Right atrium auricular region (tissue), 2 donors: ENCODE data around the gene ATXN7L2. TPM values are rescaled to one million over a fixed set of nuclear protein-coding genes. Genes with fewer than 3 reads are reported as not detected.

Source experiments
- DNase-seq: peaks from one replicate; pipeline ENCODE4 v3.0.0-alpha.2; 2019; ENCODE audit warnings: low spot score
- H3K27ac ChIP-seq, 2 donors: fragments of 200-600 bp; sonication (generic); 1 replicate in 1 of 2; 2 replicates in 1 of 2; pipeline ENCODE4 v1.5.1; 2016 to 2019
- H3K27me3 ChIP-seq, 2 donors: fragments of 200-600 bp; sonication (generic); one replicate each; pipeline versions ENCODE4 v1.5.1 to v1.6.0; 2017 to 2019
- H3K36me3 ChIP-seq: fragments of 200-600 bp; sonication (generic); one replicate; pipeline ENCODE4 v1.5.1; 2016
- H3K4me1 ChIP-seq, 2 donors: fragments of 200-600 bp; sonication (generic); one replicate each; pipeline versions ENCODE4 v1.5.1 to v1.6.0; 2017 to 2019
- H3K4me3 ChIP-seq, 2 donors: fragments of 200-600 bp; sonication (generic); 1 replicate in 1 of 2; 2 replicates in 1 of 2; pipeline ENCODE4 v1.5.1; 2017 to 2019; ENCODE audit warnings: mild to moderate bottlenecking in 1 of 2, moderate library complexity in 1 of 2
- H3K9me3 ChIP-seq, 2 donors: fragments of 200-600 bp; sonication (generic); one replicate each; pipeline ENCODE4 v1.5.1; 2019
- CTCF ChIP-seq, 2 donors: fragments of 200-600 bp; sonication (generic); IDR thresholded peaks; one replicate each; pipeline ENCODE4 v1.5.1; 2019; ENCODE audit warnings: antibody characterized with exemption in 2 of 2
- total RNA-seq, 2 donors: library from RNA; depleted of rRNA; stranded (reverse); fragments of >200 nt; gene quantifications; one replicate each; pipeline ENCODE4 v1.1.0, GENCODE V29; 2016

ATXN7L2 gene
- total RNA-seq, 2 donors from 2014 or later, result 2.4 to 3.5 TPM

GRCh38 chr1:109493227-109493626 is 9.5 kb downstream of the ATXN7L2 start:
- Histone ChIP-seq H3K36me3 (peaks cover 16% of the 10 kb centered on the region), H3K9me3 (no peaks in the 10 kb centered on the region), H3K27me3 (no peaks in the 10 kb centered on the region), H3K4me3 (no peak overlapping the region), H3K27ac (peak overlapping the region in 1 of 2 donors; percentile 69), H3K4me1 (peaks cover 0 to 24% of the 10 kb centered on the region in 2 donors)
- no peak for TF ChIP-seq CTCF (IDR thresholded peaks at IDR 0.05)
- DNase-seq, result no peak

- H3K4me1 ChIP-seq, result peaks cover 0 to 28% of the 10 kb centered on the region in 2 donors
- no peaks in the 10 kb centered on the region for H3K9me3 ChIP-seq
- peaks cover 16% of the 10 kb centered on the region for H3K36me3 ChIP-seq
- H3K4me3 ChIP-seq, result peak within 1 kb of the TSS; percentile 85 to 86
- TF ChIP-seq CTCF (IDR thresholded peaks at IDR 0.05), result peak; percentile 96 to 98
- peak; percentile 79 for DNase-seq
- no peaks in the 10 kb centered on the region for H3K27me3 ChIP-seq
- peak within 1 kb of the TSS; percentile 69 to 74 for H3K27ac ChIP-seq
Measured at GRCh38 chr1:109493805-109494539, 10.3 kb downstream of the ATXN7L2 start, which contains the start of gene CYB561D1. Gene CYB561D1 (plus strand): TSS chr1:109494094. CDS start chr1:109494140, 46 bp downstream.

- TF ChIP-seq CTCF (IDR thresholded peaks at IDR 0.05), result no peak
- Histone ChIP-seq H3K4me1 (peaks cover 0 to 28% of the 10 kb centered on the region in 2 donors), H3K4me3 (no peak overlapping the region), H3K36me3 (peaks cover 16% of the 10 kb centered on the region), H3K27ac (no peak overlapping the region), H3K9me3 (no peaks in the 10 kb centered on the region), H3K27me3 (no peaks in the 10 kb centered on the region)
- no peak for DNase-seq
Measured at GRCh38 chr1:109495738-109496137, 12.0 kb downstream of the ATXN7L2 start.

- DNase-seq, result no peak
- H3K4me1 ChIP-seq, result peaks cover 0 to 25% of the 10 kb centered on the region in 2 donors
- no peak overlapping the region for H3K27ac ChIP-seq
- H3K9me3 ChIP-seq, result no peaks in the 10 kb centered on the region
- no peak overlapping the region for H3K4me3 ChIP-seq
- peaks cover 16% of the 10 kb centered on the region for H3K36me3 ChIP-seq
- no peak for TF ChIP-seq CTCF (IDR thresholded peaks at IDR 0.05)
- H3K27me3 ChIP-seq, result no peaks in the 10 kb centered on the region
Measured at GRCh38 chr1:109497449-109498160, 13.9 kb downstream of the ATXN7L2 start.

GRCh38 chr1:109498161-109498801 is 14.6 kb downstream of the ATXN7L2 start:
- no peak for DNase-seq
- Histone ChIP-seq H3K4me3 (no peak overlapping the region), H3K9me3 (no peaks in the 10 kb centered on the region), H3K27me3 (no peaks in the 10 kb centered on the region), H3K4me1 (peaks cover 0 to 23% of the 10 kb centered on the region in 2 donors), H3K36me3 (peaks cover 16% of the 10 kb centered on the region), H3K27ac (no peak overlapping the region)
- TF ChIP-seq CTCF (IDR thresholded peaks at IDR 0.05), result peak in 1 of 2 donors; percentile 65
